Measurements from ENCODE around the gene FANCC. TPM values are rescaled to one million over a fixed set of nuclear protein-coding genes. Genes with fewer than 3 reads are reported as not detected.

Gene FANCC
- total and polyA plus RNA-seq, 2 of the 8 experiments (the other 6 are each of a cell fraction or from before 2014, with no cell fraction given) = 7.8 to 15.2 TPM

DNA sequence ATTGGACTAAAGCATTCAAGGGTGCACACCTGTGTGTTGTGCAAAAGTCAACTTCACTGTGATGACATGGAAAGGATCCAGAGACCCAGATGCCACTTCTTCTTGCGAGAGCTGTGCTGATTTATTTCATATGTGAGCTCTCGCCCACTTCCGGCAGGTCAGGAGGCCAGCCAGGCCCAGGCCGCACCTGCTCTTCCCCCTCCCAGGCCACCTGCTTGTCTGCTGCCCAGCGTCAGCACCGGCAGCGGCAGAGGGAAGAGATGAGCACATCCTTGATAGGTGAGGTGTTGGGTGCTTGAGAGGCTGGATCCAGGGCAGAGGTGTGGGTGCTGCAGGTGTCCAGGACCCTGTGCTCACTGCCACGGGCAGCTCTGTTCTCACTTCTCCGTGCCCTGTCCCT is 242.9 kb downstream of the FANCC start:
- H2AFZ ChIP-seq (ENCODE audit: low read length) = no peak overlapping the region
- peaks cover 0 to 2% of the 10 kb centered on the region in 2 experiments for H4K20me1 ChIP-seq (replicated peaks in 1 of 2; ENCODE audit: control insufficient read depth in 1 of 2, insufficient read depth in 2 of 2, low read length in 2 of 2)
- no peak overlapping the region for H3K27ac ChIP-seq (ENCODE audit: low read depth, low read length)
- no peak overlapping the region for H3K4ac ChIP-seq (replicated peaks; ENCODE audit: insufficient read length, low read depth, low read length)
- no peaks in the 10 kb centered on the region; the same call in 1 of the 2 replicates for H3K23me2 ChIP-seq (ENCODE audit: low read depth, low read length)
- FAIRE-seq (no peak), DNase-seq (ENCODE audit: low read depth in 1 of 2, low spot score in 2 of 2) (peak in 1 of 2 experiments; percentile 35)
- no peak overlapping the region for H2BK15ac ChIP-seq (ENCODE audit: low read length)
- no peaks in the 10 kb centered on the region for H3K79me2 ChIP-seq (ENCODE audit: control insufficient read depth in 1 of 2, insufficient read depth in 2 of 2, low read length in 2 of 2)
- no peak overlapping the region for H2AK5ac ChIP-seq (ENCODE audit: low read depth, low read length)
- no peak overlapping the region for H3K9ac ChIP-seq (replicated peaks in 1 of 4; ENCODE audit: extremely low read depth in 1 of 4, low read depth in 3 of 4, low read length in 3 of 4)
- no peaks in the 10 kb centered on the region for H3K27me3 ChIP-seq (replicated peaks in 1 of 4; ENCODE audit: control insufficient read depth in 3 of 4, extremely low read depth in 1 of 4, insufficient read depth in 3 of 4, low read length in 3 of 4)
- H3K18ac ChIP-seq (ENCODE audit: extremely low read depth, low read length) = no peak overlapping the region
- H3K36me3 ChIP-seq (ENCODE audit: control insufficient read depth in 2 of 4, insufficient read depth in 4 of 4, low read length in 3 of 4) = no peaks in the 10 kb centered on the region
- no peak overlapping the region for H3K14ac ChIP-seq (ENCODE audit: insufficient read length)
- H3K23ac ChIP-seq (ENCODE audit: insufficient read length) = no peak overlapping the region
- H4K91ac ChIP-seq (replicated peaks; ENCODE audit: insufficient read length, low read length) = no peak overlapping the region
- H2BK5ac ChIP-seq (ENCODE audit: low read depth, low read length) = no peak overlapping the region
- H2BK12ac ChIP-seq (ENCODE audit: low read depth, low read length) = no peak overlapping the region
- no peak overlapping the region for H3K56ac ChIP-seq (replicated peaks; ENCODE audit: insufficient read length, low read depth, low read length)
- H3K4me1 ChIP-seq (replicated peaks in 1 of 4; ENCODE audit: control insufficient read depth in 3 of 4, insufficient read depth in 4 of 4, low read length in 3 of 4) = peaks cover 0 to 7% (median 2%) of the 10 kb centered on the region in 4 experiments; a peak in 3 of 7 replicates
- no peak for TF ChIP-seq CREB1 (IDR thresholded peaks at IDR 0.05)
- TF ChIP-seq, protein P1, sequence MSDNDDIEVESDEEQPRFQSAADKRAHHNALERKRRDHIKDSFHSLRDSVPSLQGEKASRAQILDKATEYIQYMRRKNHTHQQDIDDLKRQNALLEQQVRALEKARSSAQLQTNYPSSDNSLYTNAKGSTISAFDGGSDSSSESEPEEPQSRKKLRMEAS (IDR thresholded peaks at IDR 0.05) = no peak
- no peak for TF ChIP-seq SIN3A (conservative IDR thresholded peaks at IDR 0.05 in 1 of 2, IDR thresholded peaks at IDR 0.05 in 1 of 2; ENCODE audit: low read depth in 1 of 2, low read length in 2 of 2)
- TF ChIP-seq EZH2 (IDR thresholded peaks at IDR 0.05; ENCODE audit: low read depth, low read length, severe bottlenecking) = no peak
- no peak for TF ChIP-seq EP300 (IDR thresholded peaks at IDR 0.05; ENCODE audit: borderline replicate concordance in 1 of 2, low read depth in 2 of 2, low read length in 2 of 2)
- TF ChIP-seq SIX5 (IDR thresholded peaks at IDR 0.05; ENCODE audit: low read depth, low read length) = no peak
- no peak for TF ChIP-seq CBX5 (IDR thresholded peaks at IDR 0.05; ENCODE audit: low read depth, low read length)
- no peak for TF ChIP-seq RFX5 (IDR thresholded peaks at IDR 0.05; ENCODE audit: borderline replicate concordance, low read depth, low read length)
- H2BK20ac ChIP-seq (ENCODE audit: low read length) = no peak overlapping the region
- H3K79me1 ChIP-seq (ENCODE audit: low read depth, low read length) = no peaks in the 10 kb centered on the region; the same call in 1 of the 2 replicates
- ChIA-PET POLR2A (ENCODE audit: partially characterized antibody) (no interaction called here), CTCF (ENCODE audit: partially characterized antibody) (interaction anchor here (1.0 to 2.3 kb wide), 3 partner anchors 12 to 42 kb away, joined by 3 to 7 read pairs (median 3); no protein-coding TSS in a partner anchor)
- H3K4me2 ChIP-seq (ENCODE audit: insufficient read depth in 1 of 2, low read depth in 2 of 2, low read length in 2 of 2) = no peak overlapping the region
- no peak overlapping the region for H2BK120ac ChIP-seq (replicated peaks; ENCODE audit: low read depth, low read length)
- H4K8ac ChIP-seq (ENCODE audit: extremely low read depth, insufficient read depth, low read length) = no peak overlapping the region
- 92% methylated on average over 9 of the region's 9 CpGs; no CpG with 5 or more reads in 1 of the 2 experiments for WGBS, 2 experiments (ENCODE audit: extremely low coverage in 1 of 2, insufficient coverage in 1 of 2, insufficient read length in 1 of 2, insufficient replicate concordance in 2 of 2, low coverage in 1 of 2, low lambda C conversion rate in 2 of 2, missing lambda C conversion rate in 1 of 2)
- no peak overlapping the region for H4K5ac ChIP-seq (ENCODE audit: insufficient read length, low read depth, low read length)
- no peaks in the 10 kb centered on the region for H3K9me3 ChIP-seq (ENCODE audit: insufficient read depth in 2 of 2, low read depth in 1 of 2, low read length in 1 of 2)
- no peak overlapping the region for H3K4me3 ChIP-seq (ENCODE audit: extremely low read depth in 1 of 4, insufficient read depth in 2 of 4, low read depth in 3 of 4, low read length in 4 of 4)
